Kidney epithelial cell (primary cell): ENCODE results near the gene OGFR. TPM values are rescaled to one million over a fixed set of nuclear protein-coding genes. Genes with fewer than 3 reads are reported as not detected.

Source experiments
- DNase-seq: peaks from one replicate; pipeline ENCODE4 v3.0.0-alpha.2; 2010; ENCODE audit warnings: low read depth
- H3K27me3 ChIP-seq: 2 replicates; pipeline ENCODE4 v1.6.0; 2011; ENCODE audit warnings: low read length; ENCODE audit not compliant: control insufficient read depth, insufficient read depth
- H3K36me3 ChIP-seq: 2 replicates; pipeline ENCODE4 v1.5.1; 2011; ENCODE audit warnings: low read length; ENCODE audit not compliant: control insufficient read depth, insufficient read depth
- H3K4me3 ChIP-seq: 2 replicates; pipeline ENCODE4 v1.5.1; 2011; ENCODE audit warnings: low read depth, mild to moderate bottlenecking, control low read depth, low read length
- total RNA-seq: library from RNA; depleted of rRNA; stranded (reverse); fragments of >200 nt; gene quantifications from 2 replicates; pipeline ENCODE4 v1.2.3, GENCODE V29; 2015
- TF ChIP-seq, protein P1 (sequence below): IDR thresholded peaks from 2 replicates; pipeline ENCODE4 v1.5.1; 2011; ENCODE audit warnings: mild to moderate bottlenecking, moderate library complexity, low read length, control low read depth, inconsistent platforms; ENCODE audit not compliant: insufficient read depth, poor library complexity, severe bottlenecking

The OGFR gene
- total RNA-seq, 1 donor from 2014 or later, result 61.3 TPM

DNA sequence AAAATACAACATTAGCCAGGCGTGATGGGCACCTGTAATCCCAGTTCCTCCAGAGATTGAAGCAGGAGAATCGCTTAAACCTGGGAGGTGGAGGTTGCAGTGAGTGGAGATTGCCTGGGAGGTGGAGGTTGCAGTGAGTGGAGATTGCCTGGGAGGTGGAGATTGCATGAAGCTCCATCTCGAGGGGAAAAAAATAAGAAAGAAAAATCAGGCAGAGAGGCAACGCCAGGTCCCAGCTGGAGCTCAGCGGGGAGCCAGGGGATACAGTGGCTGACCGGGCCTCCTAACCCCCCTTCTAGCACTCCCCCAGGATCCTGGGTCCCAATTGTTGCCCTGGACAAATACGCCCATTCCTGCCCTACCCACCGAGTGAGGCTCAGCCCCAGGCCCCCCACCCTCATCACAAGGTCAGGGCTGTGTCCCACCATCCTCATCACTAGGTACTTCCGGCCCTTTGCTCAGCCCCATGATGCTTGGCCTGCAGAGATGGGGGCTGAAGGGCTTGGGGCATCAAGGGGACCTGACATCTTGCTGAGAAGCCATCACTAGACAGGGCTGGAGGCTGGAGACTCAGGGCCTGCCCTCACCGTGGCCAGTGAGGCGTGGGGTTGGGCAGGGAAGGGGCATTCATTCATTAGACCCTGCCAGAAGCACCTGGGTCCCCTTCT is 1.9 kb downstream of the OGFR start:
- no peak for DNase-seq
- Histone ChIP-seq H3K27me3 (no peaks in the 10 kb centered on the region), H3K36me3 (peaks cover 4% of the 10 kb centered on the region), H3K4me3 (no peak overlapping the region)
- TF ChIP-seq, protein P1, sequence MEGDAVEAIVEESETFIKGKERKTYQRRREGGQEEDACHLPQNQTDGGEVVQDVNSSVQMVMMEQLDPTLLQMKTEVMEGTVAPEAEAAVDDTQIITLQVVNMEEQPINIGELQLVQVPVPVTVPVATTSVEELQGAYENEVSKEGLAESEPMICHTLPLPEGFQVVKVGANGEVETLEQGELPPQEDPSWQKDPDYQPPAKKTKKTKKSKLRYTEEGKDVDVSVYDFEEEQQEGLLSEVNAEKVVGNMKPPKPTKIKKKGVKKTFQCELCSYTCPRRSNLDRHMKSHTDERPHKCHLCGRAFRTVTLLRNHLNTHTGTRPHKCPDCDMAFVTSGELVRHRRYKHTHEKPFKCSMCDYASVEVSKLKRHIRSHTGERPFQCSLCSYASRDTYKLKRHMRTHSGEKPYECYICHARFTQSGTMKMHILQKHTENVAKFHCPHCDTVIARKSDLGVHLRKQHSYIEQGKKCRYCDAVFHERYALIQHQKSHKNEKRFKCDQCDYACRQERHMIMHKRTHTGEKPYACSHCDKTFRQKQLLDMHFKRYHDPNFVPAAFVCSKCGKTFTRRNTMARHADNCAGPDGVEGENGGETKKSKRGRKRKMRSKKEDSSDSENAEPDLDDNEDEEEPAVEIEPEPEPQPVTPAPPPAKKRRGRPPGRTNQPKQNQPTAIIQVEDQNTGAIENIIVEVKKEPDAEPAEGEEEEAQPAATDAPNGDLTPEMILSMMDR, result no peak

DNA sequence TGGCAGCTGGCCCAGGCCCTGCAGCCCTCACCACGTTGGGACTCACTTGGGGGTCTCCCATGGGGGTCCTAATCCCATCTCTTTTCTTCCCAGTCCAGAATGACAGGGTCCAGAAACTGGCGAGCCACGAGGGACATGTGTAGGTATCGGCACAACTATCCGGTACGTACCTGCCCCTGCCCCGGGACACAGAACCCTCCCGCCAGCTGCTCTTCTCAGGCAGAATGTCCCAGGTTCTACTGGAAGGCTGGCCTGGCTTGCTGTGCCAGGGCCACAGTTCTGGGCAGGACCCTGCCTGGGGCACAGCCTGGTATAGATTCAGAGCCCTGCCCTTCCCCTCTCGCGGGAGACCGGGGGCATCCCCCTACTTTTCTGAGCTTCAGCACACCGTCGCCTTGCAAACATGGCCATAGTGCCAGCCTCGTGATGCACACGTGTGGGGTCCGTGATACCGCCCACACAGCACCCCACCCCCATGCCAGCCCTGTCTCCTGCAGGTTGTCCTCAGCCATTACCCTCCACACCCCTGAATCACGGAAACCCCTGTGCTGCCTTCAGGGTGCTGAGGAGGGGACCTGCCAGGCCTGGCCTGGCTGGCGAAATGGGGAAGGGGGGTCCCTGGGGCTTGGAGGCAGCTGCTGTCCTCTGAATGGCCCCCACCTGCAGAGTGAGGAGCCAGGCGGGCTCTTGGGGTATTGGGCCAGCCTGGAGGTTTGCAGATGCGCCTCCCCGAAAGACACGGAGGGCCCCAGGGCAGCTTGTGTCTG is 3.0 kb downstream of the OGFR start:
- no peak overlapping the region for H3K4me3 ChIP-seq
- H3K36me3 ChIP-seq, result peaks cover 4% of the 10 kb centered on the region
- TF ChIP-seq, protein P1, result no peak
- no peaks in the 10 kb centered on the region for H3K27me3 ChIP-seq
- no peak for DNase-seq

DNA sequence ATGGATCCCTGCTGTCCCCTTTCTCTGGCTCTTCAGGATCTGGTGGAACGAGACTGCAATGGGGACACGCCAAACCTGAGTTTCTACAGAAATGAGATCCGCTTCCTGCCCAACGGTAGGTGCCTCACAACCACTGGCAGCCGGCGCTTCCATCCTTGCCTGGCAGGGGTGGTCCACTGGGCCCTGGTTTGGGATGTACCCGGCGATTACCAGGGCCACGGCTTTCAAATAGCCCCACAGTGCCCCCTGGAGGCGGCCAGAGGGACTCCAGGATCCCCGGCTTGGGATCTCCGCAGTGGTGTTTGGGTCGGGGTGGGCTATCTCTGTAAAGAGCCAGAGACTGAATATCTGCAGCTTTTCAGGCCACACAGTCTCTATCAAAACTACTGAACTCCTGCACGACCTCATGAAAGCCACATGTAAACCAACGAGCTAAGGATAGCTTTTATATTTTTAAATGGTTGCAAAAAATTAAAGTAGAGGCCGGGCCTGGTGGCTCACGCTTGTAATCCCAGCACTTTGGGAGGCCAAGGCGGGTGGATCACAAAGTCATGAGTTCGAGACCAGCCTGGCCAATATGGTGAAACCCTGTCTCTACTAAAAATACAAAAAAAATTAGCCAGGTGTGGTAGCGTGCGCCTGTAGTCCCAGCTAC is 3.7 kb downstream of the OGFR start:
- TF ChIP-seq, protein P1, result peak; percentile 94
- Histone ChIP-seq H3K36me3 (peaks cover 4% of the 10 kb centered on the region), H3K4me3 (no peak overlapping the region), H3K27me3 (no peaks in the 10 kb centered on the region)
- DNase-seq, result no peak

DNA sequence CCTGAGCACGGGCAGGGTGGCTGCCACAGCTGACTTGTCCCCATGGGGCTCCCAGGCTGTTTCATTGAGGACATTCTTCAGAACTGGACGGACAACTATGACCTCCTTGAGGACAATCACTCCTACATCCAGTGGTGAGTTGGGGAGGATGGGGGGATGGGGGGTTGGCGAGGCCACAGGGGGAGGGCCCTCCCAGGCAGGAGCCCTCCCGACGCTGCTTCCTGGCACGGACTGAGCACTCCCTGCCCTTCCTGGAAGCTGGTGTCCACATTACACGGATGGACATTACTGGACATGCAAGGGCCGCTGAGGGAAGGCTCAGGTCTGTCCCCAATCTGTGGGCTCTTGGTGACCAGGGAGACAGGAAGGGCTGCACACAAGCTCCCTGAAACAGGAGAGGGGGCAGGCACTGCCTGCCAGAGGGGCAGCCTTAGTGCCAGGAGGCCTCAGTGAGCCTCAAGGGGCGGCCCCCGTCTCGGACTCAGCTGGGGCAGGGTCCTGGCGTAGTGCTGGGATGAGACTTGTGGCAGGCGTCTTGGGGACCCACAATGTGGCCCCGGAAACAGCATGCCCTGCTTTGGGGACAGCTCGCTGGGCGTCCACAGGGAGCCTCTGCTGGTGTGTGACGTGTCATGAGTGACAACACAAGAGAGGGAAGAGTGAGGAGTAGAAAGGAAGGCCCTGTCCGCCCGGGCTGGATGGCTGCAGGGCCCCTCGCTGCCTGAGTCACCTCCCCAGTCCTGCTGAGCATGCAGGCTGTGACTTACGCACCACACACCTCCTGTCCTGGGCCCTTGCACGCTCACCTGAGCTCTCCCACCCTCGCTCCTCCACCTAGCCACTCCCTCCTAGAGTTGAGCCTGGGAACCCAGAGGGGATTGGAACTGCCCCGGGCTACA is 5.1 kb downstream of the OGFR start:
- H3K36me3 ChIP-seq, result peaks cover 4% of the 10 kb centered on the region
- peaks cover 2% of the 10 kb centered on the region for H3K27me3 ChIP-seq
- no peak overlapping the region for H3K4me3 ChIP-seq
- DNase-seq, result no peak
- TF ChIP-seq, protein P1, result no peak

DNA sequence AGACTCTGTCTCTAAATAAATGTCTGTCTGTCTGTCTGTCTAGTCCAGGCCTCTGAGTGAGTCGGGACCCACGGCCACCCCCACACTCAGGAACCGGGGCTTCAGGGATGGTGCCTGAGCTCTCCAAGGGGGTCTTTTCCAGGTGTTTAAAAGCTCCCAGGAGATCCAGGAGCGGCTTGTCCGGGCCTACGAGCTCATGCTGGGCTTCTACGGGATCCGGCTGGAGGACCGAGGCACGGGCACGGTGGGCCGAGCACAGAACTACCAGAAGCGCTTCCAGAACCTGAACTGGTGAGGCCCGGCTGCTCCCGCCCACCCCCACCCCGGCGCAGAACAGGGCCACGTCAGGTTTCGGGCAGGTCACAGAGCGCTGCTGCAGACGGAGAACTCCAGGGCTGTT is 6.7 kb downstream of the OGFR start:
- TF ChIP-seq, protein P1, result no peak
- no peak for DNase-seq
- H3K27me3 ChIP-seq, result peaks cover 17% of the 10 kb centered on the region
- H3K4me3 ChIP-seq, result no peak overlapping the region
- peaks cover 4% of the 10 kb centered on the region for H3K36me3 ChIP-seq
